Caco-2 (cell line): ENCODE data around the gene SH2D1B. TPM values are rescaled to one million over a fixed set of nuclear protein-coding genes. Genes with fewer than 3 reads are reported as not detected.

ENCODE experiments used
- BruUV-seq: library from RNA; stranded (reverse); fragments of 400-500 nt; replicated peaks from 2 replicates; lab custom pipeline; 2021; lab: Mats Ljungman, UMichigan
- CTCF ChIA-PET: fragments of 300-600 bp; sonication (Branson Sonifier 250); formaldehyde crosslinking; loops from one replicate; lab custom pipeline; 2022; ENCODE audit warnings: antibody characterized with exemption; lab: Charles Lee
- POLR2A ChIA-PET: fragments of 300-600 bp; sonication (Branson Sonifier 250); formaldehyde crosslinking; loops from one replicate; lab custom pipeline; 2022; ENCODE audit warnings: antibody characterized with exemption; lab: Charles Lee
- DNase-seq, 2 experiments: peaks; one replicate each; pipeline versions ENCODE4 v3.0.0 to v3.0.0-alpha.2; 2020 to 2022
- H3K27me3 ChIP-seq: replicated peaks from 2 replicates; pipeline ENCODE4 v1.6.0; 2011; ENCODE audit warnings: low read length; ENCODE audit not compliant: control insufficient read depth, insufficient read depth
- H3K36me3 ChIP-seq: 2 replicates; pipeline ENCODE4 v1.5.1; 2011; ENCODE audit warnings: low read length; ENCODE audit not compliant: control insufficient read depth, insufficient read depth
- H3K4me1 ChIP-seq: fragments of 250-450 bp; sonication (Bioruptor Pico); 2 replicates; pipeline ENCODE4 v1.5.1; 2020; ENCODE audit warnings: mild to moderate bottlenecking
- H3K4me3 ChIP-seq: 2 replicates; pipeline ENCODE4 v1.5.1; 2011; ENCODE audit warnings: low read depth, mild to moderate bottlenecking, control low read depth, low read length
- H3K9me3 ChIP-seq: fragments of 250-450 bp; sonication (Bioruptor Pico); 2 replicates; pipeline ENCODE4 v1.5.1; 2020; ENCODE audit warnings: mild to moderate bottlenecking, moderate library complexity
- H3K27ac Mint-ChIP-seq: one replicate; pipeline ENCODE4 v1.8.0; 2022; ENCODE audit warnings: mixed read lengths; ENCODE audit not compliant: unreplicated experiment
- H3K27me3 Mint-ChIP-seq: one replicate; pipeline ENCODE4 v1.8.0; 2022; ENCODE audit warnings: mixed read lengths; ENCODE audit not compliant: insufficient read depth, unreplicated experiment
- H3K36me3 Mint-ChIP-seq: one replicate; pipeline ENCODE4 v1.8.0; 2022; ENCODE audit warnings: mild to moderate bottlenecking, mixed read lengths; ENCODE audit not compliant: insufficient read depth, unreplicated experiment
- H3K4me1 Mint-ChIP-seq: one replicate; pipeline ENCODE4 v1.8.0; 2022; ENCODE audit warnings: low read depth, mixed read lengths; ENCODE audit not compliant: unreplicated experiment
- H3K4me3 Mint-ChIP-seq: one replicate; pipeline ENCODE4 v1.8.0; 2022; ENCODE audit warnings: mild to moderate bottlenecking, moderate library complexity, mixed read lengths; ENCODE audit not compliant: unreplicated experiment
- H3K9me3 Mint-ChIP-seq: one replicate; pipeline ENCODE4 v1.8.0; 2022; ENCODE audit warnings: mixed read lengths; ENCODE audit not compliant: unreplicated experiment
- intact Hi-C: fragments of 100-400 bp; cut with micrococcal nuclease; formaldehyde crosslinking; loops from one replicate; pipeline ENCODE4 v1.10.0; 2022; ENCODE audit not compliant: unreplicated experiment
- total RNA-seq: library from RNA; stranded (reverse); gene quantifications from 2 replicates; pipeline ENCODE4 v1.2.3, GENCODE V29; 2022
- TF ChIP-seq, protein P1 (sequence below), 2 experiments: fragments of 200-600 bp in 1 of 2; IDR thresholded peaks; 1 replicate in 1 of 2; 2 replicates in 1 of 2; pipeline versions ENCODE4 v1.5.1 to v1.8.0; 2011 to 2022; ENCODE audit warnings: antibody characterized with exemption in 1 of 2, control low read depth in 1 of 2, inconsistent platforms in 1 of 2, low read depth in 1 of 2, low read length in 1 of 2, mild to moderate bottlenecking in 1 of 2, moderate library complexity in 1 of 2; ENCODE audit not compliant: insufficient read depth in 1 of 2, severe bottlenecking in 1 of 2, unreplicated experiment in 1 of 2

SH2D1B gene
- total RNA-seq, 1 experiment from 2014 or later, result not detected

DNA sequence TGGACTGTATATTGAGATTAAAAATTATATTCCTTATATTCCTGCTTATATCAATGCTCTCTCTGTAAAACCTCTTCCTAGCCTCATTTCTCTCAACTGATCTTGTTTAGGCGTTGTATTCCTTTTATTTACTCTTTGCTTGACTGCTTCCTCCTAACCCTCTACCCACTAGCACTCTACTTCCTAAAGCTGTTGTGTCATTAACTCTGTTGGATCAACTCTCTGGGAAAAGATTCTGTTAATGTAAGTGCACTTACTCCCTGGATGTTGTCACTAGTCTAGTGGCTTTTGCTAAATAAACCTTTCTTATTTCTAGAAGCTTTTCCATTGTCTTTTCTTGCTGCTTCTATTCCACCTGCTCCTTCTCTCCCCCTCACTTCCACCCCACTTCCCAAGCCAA, 41.8 kb downstream of the SH2D1B start:
- peaks cover 8% of the 10 kb centered on the region for H3K4me1 Mint-ChIP-seq
- no peaks in the 10 kb centered on the region for H3K27me3 Mint-ChIP-seq
- no peaks in the 10 kb centered on the region; the same call in 1 of the 2 replicates for H3K36me3 ChIP-seq
- TF ChIP-seq, protein P1, sequence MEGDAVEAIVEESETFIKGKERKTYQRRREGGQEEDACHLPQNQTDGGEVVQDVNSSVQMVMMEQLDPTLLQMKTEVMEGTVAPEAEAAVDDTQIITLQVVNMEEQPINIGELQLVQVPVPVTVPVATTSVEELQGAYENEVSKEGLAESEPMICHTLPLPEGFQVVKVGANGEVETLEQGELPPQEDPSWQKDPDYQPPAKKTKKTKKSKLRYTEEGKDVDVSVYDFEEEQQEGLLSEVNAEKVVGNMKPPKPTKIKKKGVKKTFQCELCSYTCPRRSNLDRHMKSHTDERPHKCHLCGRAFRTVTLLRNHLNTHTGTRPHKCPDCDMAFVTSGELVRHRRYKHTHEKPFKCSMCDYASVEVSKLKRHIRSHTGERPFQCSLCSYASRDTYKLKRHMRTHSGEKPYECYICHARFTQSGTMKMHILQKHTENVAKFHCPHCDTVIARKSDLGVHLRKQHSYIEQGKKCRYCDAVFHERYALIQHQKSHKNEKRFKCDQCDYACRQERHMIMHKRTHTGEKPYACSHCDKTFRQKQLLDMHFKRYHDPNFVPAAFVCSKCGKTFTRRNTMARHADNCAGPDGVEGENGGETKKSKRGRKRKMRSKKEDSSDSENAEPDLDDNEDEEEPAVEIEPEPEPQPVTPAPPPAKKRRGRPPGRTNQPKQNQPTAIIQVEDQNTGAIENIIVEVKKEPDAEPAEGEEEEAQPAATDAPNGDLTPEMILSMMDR (IDR thresholded peaks at IDR 0.05; ENCODE audit: insufficient read depth in 1 of 2, low read depth in 1 of 2, low read length in 1 of 2, severe bottlenecking in 1 of 2, unreplicated experiment in 1 of 2), result no peak
- no peak overlapping the region for H3K27ac Mint-ChIP-seq
- no peaks in the 10 kb centered on the region for H3K9me3 Mint-ChIP-seq
- ChIA-PET CTCF (no interaction called here), POLR2A (no interaction called here)
- H3K36me3 Mint-ChIP-seq, result no peaks in the 10 kb centered on the region
- no peak for DNase-seq
- H3K4me3 ChIP-seq, result no peak overlapping the region
- peaks cover 4% of the 10 kb centered on the region; the same call in 1 of the 2 replicates for H3K4me1 ChIP-seq
- H3K9me3 ChIP-seq, result no peaks in the 10 kb centered on the region
- no peak overlapping the region for H3K4me3 Mint-ChIP-seq
- intact Hi-C loops, result no loop called here
- no peaks in the 10 kb centered on the region for H3K27me3 ChIP-seq
- BruUV-seq, result no TSS peak

GRCh38 chr1:162369571-162369970, 42.4 kb downstream of the SH2D1B start:
- TF ChIP-seq, protein P1 (IDR thresholded peaks at IDR 0.05; ENCODE audit: insufficient read depth in 1 of 2, low read depth in 1 of 2, low read length in 1 of 2, severe bottlenecking in 1 of 2, unreplicated experiment in 1 of 2), result no peak
- Mint-ChIP-seq H3K4me1 (peaks cover 8% of the 10 kb centered on the region), H3K27ac (no peak overlapping the region), H3K4me3 (no peak overlapping the region), H3K27me3 (no peaks in the 10 kb centered on the region), H3K36me3 (no peaks in the 10 kb centered on the region), H3K9me3 (no peaks in the 10 kb centered on the region)
- no TSS peak for BruUV-seq
- peaks cover 4% of the 10 kb centered on the region; the same call in 1 of the 2 replicates for H3K4me1 ChIP-seq
- no peaks in the 10 kb centered on the region for H3K9me3 ChIP-seq
- DNase-seq, result no peak
- ChIA-PET CTCF (no interaction called here), POLR2A (no interaction called here)
- no peaks in the 10 kb centered on the region for H3K27me3 ChIP-seq
- H3K4me3 ChIP-seq, result no peak overlapping the region
- no peaks in the 10 kb centered on the region; the same call in 1 of the 2 replicates for H3K36me3 ChIP-seq
- intact Hi-C loops, result no loop called here

DNA sequence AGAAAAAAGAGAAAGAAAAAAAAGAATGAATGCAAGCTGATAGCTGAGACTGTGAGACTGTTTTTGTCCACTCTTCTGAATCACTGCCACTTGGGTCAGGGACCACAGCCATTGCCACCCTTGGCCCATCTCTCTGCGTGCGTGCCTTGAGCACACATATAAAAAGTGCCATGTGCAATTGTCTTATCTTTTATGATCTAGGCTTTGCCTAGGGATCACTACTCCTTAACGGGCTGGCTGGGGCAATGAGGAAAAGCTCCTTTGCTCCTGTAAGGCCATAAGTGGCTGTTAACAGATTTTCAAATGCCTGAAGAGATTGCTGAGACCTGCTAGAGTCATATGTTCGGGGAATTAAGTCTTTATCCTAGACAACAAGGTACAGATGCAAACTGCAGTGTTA, 43.5 kb downstream of the SH2D1B start:
- TF ChIP-seq, protein P1 (IDR thresholded peaks at IDR 0.05; ENCODE audit: insufficient read depth in 1 of 2, low read depth in 1 of 2, low read length in 1 of 2, severe bottlenecking in 1 of 2, unreplicated experiment in 1 of 2), result no peak
- no peaks in the 10 kb centered on the region for H3K9me3 ChIP-seq
- ChIA-PET CTCF (interaction anchor here (1.0 kb wide), 1 partner anchor 11 kb away, joined by 3 read pairs; no protein-coding TSS in a partner anchor), POLR2A (no interaction called here)
- H3K4me3 ChIP-seq, result no peak overlapping the region
- Mint-ChIP-seq H3K9me3 (no peaks in the 10 kb centered on the region), H3K27me3 (no peaks in the 10 kb centered on the region), H3K4me1 (peaks cover 8% of the 10 kb centered on the region), H3K36me3 (no peaks in the 10 kb centered on the region), H3K4me3 (no peak overlapping the region), H3K27ac (no peak overlapping the region)
- intact Hi-C loops, result no loop called here
- no TSS peak for BruUV-seq
- no peaks in the 10 kb centered on the region; the same call in 1 of the 2 replicates for H3K4me1 ChIP-seq
- no peaks in the 10 kb centered on the region; the same call in 1 of the 2 replicates for H3K36me3 ChIP-seq
- no peaks in the 10 kb centered on the region for H3K27me3 ChIP-seq
- DNase-seq, result no peak
